Non-pigmented ciliary epithelial cell (primary cell): ENCODE measurements around the gene MTMR3.
"Not testable (repeated sequence)": the region's sequence is repeated elsewhere in the genome, so short reads cannot be mapped to it uniquely, and the experiment has no call there.

Source experiments
- DNase-seq: peaks from one replicate; pipeline ENCODE4 v3.0.0-alpha.2; 2010; ENCODE audit warnings: low read depth

Gene MTMR3

DNA sequence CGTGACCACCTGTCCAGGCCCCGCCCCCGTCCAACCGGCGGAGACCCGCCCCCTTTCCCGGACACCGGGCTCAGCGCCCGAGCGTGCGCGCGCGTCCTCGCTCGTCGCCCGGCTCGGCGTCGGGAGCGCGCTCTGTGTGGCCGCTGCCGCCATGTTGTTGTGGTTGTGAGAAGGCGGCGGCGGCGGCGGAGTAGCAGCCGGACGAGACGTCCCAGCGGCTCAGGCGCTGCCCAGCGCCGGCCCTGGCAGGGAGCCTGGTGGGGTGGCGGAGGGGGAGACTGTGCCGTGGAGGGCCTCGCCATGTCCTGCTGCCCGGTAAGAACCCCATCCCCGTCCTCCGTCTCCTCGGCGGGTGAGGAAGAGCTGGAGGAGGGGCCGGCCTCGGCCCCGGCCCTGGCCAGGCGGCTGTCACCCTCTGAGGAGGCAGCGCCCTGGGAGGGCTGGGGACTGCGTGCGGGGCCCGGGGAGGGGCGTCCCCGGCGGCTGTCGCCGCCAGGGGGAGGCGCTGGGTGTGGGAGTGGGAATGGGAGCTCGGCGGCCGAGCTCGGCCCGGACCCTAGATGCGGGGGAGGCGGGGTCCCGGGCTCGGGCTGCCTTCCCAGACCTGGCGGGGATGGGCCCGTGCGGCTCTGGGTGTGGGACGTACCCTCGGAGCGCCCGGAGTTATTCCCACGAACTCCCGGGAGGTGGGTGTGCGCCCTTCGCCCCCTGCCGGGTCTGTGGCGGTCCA, at the start of gene MTMR3:
TSS of gene MTMR3 (plus strand) at position 130 of the 730 bp plus-strand sequence. CDS start 87,886 bp downstream, outside the sequence.
- DNase-seq = peak; percentile 51

DNA sequence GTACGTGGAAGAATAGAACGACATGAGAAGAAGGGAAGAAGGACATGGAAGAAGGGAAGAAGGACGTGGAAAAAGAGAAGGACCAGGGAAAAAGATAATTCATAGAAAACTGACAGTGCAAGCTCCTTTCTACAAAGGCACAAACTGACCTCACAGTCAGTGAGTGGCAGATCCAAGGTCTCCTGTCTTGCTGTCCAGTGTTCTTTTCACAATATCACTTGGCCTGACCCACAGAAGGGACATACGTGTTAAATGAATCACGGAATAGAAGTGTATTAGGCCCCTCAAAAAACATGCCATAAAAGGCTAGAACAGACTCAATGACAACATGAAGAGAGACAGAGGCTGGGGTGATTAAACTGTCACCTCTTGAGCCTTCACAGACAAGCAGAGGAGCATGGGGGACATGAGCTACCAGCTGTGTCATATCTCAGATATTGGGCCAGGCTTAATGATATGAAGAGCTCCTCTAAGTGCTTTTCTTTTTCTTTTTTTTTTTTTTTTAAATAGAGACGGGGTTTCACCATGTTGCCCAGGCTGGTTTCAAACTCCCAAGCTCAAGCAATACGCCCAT, 49.5 kb upstream of the MTMR3 start:
- DNase-seq = no peak

DNA sequence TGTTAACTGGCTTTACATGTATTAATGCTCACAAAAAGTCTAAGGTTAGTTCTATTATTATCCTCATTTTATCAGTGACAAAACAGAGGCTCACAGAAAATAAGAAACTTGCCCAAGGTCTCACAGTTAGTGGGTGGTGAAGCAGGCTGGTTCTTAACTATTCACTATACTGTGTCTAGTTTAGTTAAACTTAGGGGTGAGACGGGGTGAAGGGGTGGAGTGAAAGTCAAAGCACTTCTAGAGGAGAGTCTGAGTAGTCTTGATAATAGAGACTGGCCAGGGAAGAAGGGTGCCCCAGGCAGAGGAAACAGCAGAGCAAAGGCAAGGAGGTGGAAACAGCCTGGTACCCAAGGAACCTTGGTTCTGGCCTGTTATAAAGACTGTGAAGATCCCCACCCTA, 48.9 kb upstream of the MTMR3 start:
- no peak for DNase-seq

DNA sequence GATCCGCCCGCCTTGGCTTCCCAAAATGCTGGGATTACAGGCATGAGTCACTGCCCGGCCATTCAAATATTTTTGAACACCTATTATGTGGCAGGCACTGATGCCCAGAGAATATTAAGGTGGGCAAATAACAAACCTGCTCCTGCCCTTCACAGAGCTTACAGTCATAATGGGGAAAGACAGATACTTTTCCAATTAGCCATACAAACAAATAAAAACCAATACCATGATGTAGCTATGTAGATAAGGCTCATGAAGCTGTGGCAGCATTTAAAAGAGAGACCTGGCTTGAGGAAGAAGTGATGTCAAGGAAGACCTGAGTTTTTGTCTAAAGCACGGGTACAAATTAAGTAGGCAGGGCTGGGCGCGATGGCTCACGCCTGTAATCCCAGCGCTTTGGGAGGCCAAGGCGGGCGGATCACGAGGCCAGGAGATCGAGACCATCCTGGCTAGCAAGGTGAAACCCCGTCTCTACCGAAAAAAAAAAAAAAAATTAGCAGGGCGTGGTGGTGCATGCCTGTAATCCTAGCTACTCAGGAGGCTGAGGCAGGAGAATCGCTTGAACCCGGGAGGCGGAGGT, 46.1 kb upstream of the MTMR3 start:
- not testable (repeated sequence) for DNase-seq

DNA sequence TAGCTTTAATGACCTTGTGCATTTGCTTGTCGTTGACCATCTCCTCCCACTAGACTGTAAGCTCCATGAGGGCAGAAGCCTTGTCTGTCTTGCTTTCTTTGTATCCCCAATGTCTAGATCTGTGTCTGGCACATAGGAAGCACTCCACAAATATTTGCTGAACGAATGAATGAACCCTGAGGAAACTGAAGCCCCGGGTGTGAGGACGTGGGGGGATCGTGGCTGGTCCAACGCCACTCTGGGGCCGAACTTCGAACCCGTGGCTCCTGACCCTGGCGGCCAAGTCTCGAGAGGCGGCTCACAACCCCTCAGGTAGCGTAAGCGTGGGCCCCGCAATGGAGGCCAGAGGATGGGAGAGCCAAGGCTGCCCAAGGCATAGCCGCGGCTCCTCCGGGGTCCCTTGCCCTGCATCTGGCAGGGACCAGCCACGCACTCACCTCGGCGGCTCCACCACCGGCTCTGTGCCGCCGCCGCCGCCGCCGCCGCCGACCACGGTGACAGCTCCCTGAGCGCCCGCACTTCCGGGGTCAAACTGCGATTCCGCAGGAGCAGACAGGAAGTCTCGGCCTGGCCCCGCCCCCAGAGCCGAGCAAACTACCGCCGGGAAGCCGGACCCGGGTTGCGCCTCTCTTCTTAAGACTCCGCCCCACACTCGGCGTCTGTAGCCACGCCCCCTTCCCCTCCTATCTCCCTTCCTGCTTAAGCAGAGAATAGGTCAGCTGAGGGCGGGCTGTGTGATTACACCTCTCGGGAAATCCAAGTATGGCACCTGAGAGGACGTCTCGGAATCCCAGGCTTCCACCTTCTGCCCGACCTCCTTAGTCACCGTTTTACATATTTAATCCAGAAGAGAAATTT, 45.0 kb upstream of the MTMR3 start, which contains the start of gene ASCC2:
TSS of gene ASCC2 (minus strand) at position 534 of the 858 bp plus-strand sequence. CDS start 5,949 bp downstream, outside the sequence.
- DNase-seq = peak; percentile 78

DNA sequence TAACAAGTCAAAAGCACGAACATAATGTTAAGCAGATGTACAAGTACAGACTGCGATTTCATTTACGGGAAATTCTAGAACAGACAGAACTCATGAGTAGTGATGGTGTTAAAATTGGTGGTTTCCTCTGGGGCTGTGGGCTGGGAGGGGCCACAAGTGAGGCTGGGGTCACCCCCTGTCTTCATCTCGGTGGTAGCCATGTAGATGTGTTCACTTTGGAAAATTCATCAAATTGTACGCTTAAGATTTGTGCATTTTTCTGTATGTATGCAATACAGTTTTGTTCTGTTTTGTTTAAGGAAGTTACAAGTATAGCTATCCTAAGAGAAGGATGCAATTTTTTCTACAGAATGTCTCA, 44.4 kb upstream of the MTMR3 start:
- DNase-seq = no peak

DNA sequence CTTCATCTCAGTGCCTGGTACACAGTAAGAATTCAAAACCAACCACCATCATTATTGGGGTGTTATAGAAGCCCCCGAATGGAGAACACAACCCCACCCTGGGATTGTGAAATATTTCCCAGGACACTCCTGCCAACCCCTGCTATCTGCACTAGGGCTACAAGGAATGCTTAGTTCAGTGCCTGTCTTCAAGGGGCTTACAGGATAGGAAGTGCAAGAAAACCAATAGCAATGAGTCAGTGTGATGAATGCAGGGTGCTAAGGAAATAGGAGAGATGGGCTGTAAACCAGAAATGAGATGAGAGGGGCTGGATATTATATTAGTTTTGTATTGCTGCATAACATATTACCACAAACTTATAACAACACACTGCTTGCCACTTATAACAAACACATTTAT, 43.9 kb upstream of the MTMR3 start:
- no peak for DNase-seq

DNA sequence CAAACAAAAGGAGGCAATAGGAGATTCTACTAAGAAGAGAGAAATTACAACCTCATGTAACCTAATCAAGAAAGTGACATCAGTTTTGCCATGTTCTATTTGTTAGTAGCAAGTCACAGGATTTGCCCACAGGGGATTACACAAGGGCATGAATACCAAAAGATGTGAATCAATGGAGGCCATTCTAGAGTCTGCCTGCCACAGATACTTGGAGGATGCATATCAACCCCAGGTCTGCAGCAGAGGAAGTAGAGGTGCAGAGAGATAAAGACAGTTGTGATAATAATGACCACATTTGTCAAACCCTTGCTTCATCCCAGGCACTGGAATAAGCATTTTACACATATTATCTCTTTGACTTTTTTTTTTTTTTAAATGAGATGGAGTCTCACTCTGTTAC, 42.5 kb upstream of the MTMR3 start:
- no peak for DNase-seq

DNA sequence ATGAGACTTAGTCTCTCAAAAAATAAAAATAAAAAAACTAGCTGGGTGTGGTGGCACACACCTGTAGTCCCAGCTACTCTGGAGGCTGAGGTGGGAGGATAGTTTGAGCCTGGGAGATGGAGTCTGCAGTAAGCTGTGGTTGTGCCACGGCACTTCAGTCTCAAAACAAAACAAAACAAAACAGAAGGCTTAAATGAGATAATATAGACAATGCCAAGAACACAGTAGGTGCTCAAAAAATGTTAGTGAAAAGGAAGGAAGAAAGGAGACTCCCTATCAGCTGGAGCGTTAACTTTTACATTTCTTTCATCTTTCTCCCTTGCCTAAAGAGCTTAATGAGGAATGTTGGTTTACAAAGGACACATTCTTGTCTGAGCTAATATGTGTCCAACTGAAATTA, 40.8 kb upstream of the MTMR3 start:
- no peak for DNase-seq

DNA sequence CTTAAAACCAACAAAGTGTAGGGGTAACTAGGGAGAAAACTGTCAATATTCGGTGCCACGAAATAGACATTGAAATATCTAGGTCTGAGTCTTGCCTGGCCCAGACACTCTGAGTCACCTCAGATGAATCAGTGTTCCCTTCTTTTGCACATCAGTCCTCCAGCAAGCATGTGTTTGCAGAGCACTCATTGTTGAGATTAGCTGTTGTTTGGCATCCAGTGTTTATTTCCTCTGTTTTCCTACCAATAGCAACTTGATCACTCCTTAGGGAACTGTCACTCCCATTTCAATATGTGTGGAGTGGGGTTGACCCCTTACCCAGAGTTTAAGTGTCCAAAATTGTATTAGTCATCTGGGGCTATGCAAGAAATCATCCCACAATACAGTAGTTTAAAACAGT, 40.2 kb upstream of the MTMR3 start:
- peak; percentile 78 for DNase-seq

DNA sequence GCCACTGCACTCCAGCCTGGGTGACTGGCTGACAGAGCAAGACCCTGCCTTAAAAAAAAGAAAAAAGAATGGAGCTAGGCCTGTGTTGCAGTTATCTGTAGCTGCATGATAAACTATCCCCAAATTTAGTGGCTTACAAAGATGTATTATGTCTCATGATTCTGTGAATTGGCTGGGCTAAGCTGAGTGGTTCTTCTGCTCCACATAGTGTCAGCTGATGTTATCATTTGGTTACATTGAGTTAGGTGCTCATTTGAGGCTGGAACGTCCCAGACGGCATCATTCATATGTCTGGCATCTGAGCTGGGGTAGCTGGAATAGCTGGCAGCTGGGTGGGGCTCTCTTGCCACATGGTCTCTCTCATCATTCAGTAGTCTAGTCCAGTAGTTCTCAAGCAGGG, 36.7 kb upstream of the MTMR3 start:
- DNase-seq = no peak

DNA sequence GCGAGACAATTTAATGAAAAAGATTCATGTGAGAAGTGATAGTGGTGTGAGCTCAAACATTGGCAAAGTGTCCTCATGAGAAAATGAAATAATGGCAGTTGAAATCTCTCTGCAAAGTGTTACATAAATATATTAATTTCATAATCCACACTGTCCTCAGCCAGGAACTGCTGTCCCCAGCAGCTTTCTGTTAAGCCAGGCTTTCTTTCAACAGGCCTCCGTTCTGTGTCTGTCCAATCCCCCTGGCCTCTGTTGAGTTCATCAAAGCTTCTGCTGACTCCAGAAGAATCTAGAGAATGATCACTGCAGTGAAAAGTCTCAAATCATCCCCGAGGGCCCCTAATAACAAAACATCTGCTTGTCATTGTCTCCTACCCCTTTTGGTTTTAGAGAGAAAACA, 34.9 kb upstream of the MTMR3 start:
- no peak for DNase-seq

DNA sequence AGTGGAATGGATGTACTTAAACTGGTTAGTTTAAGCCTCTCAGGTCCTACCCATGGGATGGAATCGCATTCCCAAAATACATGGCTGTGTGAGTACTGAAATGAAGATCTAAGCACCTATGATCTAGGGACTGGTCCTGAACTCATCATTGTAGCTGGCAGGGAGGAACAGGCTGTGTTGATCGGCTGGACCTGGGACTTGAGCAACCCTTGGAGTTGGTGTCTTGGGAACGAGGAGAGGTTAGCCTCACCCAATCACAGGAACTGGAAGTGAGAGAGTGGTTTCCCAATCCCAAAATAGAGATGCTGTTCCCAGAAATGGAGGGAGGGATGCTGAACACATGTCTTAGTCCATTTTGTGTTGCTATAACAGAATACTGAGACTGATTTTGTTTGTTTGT, 28.5 kb upstream of the MTMR3 start:
- no peak for DNase-seq

DNA sequence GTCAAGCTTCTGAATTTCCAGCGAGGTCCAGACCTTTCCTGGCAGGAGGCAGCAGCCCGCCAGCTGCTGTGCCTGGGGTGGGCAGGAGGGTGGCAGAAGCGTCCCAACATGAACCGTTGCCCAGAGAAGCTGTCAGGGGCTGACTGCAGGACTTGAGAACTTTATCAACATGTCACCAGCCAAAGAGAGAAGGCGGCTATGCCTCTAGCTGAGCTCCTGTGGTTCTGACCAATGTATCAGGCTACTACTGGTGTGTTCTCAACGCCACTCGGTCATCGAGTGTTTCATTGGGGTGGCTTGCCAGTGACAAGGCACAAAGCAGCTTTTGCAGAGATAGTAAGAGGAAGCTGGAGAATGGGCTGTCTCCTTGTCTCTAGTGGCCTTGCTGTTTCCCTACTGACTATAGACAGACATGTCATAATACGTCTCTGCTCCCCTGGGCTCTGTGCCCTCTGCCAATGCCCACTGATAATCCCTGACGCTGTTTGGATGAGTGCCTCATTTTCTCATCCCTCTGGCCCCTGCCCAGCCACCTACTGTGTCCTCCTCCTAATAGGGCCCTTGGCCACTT, 27.3 kb upstream of the MTMR3 start:
- no peak for DNase-seq

DNA sequence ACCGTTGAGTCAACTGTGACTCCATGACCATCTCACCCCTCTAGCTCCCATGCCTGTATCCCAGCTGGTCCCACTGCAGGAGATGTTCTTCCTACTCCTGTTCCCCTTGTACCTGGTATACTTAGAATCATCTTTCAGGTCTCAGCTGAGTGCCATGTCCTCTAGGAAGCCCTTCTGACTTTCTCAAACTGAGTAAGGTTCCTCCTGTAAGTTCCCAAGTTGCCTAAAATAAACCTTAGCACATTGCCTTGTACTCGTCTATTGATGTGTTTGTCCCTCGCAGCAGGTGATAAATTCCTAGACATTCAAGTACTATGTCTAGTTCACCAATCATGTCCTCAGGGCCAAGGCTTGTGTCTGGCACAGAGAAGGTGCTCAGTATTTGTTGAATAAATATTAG, 26.5 kb upstream of the MTMR3 start:
- DNase-seq = no peak

DNA sequence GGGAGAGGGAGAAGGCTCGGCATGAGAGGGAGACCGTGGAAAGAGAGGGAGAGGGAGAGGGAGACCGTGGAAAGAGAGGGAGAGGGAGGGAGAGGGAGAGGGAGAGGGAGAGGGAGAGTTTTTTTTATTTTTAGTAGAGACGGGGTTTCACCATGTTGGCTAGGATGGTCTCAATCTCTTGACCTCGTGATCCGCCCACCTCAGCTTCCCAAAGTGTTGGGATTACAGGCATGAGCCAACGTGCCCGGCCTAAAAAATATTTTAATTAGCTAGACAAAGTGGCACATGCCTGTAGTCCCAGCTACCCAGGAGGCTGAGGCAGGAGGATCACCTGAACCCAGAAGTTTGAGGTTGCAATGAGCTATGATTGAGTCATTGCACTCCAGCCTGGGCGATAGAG, 23.9 kb upstream of the MTMR3 start:
- not testable (repeated sequence) for DNase-seq

DNA sequence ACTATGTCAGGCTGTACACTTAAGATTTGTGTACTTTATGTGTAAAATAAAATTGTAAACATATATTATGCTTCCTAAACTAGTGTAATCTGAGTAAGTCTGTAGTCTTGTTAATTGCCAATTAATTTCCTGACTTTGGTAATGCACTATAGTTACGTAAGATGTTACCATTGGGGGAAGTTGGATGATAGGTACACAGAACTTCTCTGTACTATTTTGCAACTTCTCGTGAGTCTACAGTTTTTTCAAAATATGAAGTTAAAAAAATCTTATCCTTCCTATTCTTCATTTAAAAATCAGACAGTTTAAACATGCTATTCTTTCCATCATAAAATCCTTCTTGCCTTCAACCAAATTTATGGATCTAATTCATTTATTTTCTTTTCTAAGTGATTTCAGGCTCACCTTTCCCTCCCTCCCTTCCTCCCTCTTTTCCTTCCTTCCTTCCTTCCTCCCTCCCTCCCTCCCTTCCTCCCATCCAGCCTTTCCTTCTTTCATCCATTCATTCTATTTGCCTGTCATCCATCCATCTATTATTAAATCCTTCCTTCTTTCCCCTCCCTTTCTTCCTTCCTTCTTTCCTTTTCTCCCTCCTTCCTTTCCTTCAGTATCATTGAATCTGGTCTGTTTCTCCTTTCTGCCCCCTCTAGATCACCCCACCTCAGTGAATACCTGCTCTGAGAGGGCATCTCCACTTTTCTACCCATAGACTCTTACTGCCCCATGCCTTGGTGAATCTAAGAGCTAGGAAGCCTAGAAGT, 22.8 kb upstream of the MTMR3 start:
- DNase-seq = no peak

DNA sequence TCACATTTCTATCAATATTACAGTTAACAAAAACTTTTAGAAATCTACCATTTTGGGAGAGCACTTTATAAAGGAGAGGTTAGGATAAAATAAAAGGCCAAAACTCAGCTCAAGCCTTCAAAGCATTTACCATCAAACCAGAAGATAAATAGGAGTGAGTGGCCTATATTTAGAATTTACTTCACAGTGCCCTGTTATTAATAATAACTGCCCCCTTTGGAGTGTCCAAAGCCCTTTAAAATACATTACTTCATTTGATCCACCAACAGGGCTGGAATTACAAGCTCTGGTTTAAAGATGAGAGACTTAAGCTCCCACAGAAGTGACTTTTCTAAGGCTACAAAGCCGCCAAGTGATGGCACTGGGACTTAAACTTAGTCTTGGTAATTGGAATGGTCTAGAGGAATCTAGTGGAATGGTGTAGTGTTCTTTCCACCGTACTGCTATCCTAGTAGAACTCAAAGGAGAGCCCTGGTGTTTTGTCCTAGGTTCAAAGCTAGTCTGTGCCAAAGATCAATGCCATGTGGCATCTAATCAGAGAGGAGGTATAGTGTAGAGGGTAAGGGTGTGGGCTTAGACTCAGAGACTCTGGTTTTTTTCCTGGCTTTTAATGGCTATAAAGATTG, 21.2 kb upstream of the MTMR3 start:
- no peak for DNase-seq

DNA sequence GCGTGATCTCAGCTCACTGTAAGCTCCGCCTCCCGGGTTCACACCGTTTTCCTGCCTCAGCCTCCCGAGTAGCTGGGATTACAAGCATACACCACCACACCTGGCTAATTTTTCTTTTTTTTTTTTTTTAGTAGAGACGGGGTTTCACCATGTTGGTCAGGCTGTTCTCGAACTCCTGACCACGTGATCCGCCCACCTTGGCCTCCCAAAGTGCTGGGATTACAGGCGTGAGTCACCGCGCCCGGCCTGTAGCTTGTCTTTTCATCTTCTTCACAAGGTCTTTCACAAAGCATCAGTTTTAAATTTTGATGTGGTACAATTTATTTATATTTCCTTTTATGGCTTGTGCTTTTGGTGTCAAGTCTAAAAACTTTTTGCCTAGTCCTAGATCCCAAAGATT, 17.4 kb upstream of the MTMR3 start:
- not testable (repeated sequence) for DNase-seq

DNA sequence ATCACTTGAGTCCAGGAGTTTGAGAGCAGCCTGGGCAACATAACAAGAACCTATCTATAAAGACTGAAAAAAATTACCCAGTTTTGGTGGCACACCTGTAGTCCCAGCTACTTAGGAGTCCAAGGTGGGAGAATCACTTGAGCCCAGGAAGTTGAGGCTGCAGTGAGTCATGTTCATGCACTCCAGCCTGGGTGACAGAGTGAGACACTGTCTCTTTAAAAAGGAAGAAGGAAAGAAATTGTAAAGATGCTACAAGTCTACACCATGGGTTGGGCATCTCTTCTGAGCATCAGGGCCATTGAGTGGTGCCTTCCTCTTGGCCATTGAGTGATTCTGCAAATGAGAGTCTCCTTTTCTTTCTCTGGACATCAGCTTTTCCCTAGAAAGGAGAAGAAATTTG, 15.7 kb upstream of the MTMR3 start:
- DNase-seq = no peak

DNA sequence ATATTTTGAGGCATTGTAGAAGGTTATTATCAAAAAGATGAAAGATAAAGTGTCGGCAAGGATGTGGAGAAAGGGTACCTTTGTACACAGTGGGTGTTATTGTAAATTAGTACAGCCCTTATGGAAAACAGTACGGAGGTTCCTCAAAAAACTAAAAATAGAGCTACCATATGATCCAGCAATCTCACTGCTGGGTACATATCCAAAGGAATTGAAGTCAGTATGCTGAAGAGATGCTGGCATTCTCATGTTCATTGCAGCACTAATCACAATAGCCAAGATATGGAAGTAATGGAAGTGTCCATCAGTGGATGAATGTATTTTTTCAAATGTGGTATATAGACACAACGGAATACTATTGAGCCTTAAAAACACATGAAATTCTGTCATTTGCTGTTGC, 15.1 kb upstream of the MTMR3 start:
- no peak for DNase-seq
